Lower leg skin (tissue), 3 donors: Measurements from ENCODE around the gene GFRA4.

Experiments
- POLR2A ChIP-seq, 2 donors: fragments of 450-650 bp; IDR thresholded peaks; one replicate each; pipeline ENCODE4 v1.6.1; 2016 to 2017; ENCODE audit warnings: antibody characterized with exemption in 2 of 2, mild to moderate bottlenecking in 1 of 2, moderate library complexity in 1 of 2
- TF ChIP-seq, protein P1 (sequence below), 3 donors: fragments of 450-650 bp; IDR thresholded peaks; one replicate each; pipeline ENCODE4 v1.5.1; 2016; ENCODE audit warnings: antibody characterized with exemption in 3 of 3, mild to moderate bottlenecking in 3 of 3, moderate library complexity in 2 of 3

DNA sequence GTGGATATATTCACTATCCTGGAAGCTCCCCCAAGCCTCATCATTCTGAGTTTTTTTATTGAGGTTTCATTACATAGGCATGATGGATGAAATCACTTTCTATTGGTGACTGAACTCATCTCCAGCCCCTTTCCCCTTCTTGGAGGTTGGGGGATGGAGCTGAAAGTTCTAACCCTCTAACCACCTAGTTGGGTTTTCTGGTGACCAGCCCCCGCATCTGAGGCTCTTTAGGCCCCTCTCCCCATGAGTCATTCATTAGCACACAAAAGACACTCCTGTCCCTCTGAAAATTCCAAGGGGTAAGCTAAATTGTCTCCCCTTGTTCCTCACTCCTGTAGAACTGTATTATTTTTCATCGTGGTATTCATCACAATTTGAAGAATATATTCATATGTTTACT lies 33.3 kb downstream of the GFRA4 start:
- TF ChIP-seq, protein P1, sequence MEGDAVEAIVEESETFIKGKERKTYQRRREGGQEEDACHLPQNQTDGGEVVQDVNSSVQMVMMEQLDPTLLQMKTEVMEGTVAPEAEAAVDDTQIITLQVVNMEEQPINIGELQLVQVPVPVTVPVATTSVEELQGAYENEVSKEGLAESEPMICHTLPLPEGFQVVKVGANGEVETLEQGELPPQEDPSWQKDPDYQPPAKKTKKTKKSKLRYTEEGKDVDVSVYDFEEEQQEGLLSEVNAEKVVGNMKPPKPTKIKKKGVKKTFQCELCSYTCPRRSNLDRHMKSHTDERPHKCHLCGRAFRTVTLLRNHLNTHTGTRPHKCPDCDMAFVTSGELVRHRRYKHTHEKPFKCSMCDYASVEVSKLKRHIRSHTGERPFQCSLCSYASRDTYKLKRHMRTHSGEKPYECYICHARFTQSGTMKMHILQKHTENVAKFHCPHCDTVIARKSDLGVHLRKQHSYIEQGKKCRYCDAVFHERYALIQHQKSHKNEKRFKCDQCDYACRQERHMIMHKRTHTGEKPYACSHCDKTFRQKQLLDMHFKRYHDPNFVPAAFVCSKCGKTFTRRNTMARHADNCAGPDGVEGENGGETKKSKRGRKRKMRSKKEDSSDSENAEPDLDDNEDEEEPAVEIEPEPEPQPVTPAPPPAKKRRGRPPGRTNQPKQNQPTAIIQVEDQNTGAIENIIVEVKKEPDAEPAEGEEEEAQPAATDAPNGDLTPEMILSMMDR (IDR thresholded peaks at IDR 0.05): no peak
- no peak for TF ChIP-seq POLR2A (IDR thresholded peaks at IDR 0.05)
